Measurements from ENCODE around the gene TRPV2. TPM values are rescaled to one million over a fixed set of nuclear protein-coding genes. Genes with fewer than 3 reads are reported as not detected.

TRPV2 gene
- total and polyA plus RNA-seq, 7 experiments from 2014 or later: 66.8 to 141 (median 80.0) TPM

GRCh38 chr17:16429083-16429482, 13.7 kb downstream of the TRPV2 start:
- Mint-ChIP-seq H3K27ac (peak overlapping the region in 3 of 9 donors; percentile 18 to 39 (median 20)), H3K9me3 (no peaks in the 10 kb centered on the region), H3K4me3 (no peak overlapping the region), H3K4me1 (peaks cover 0 to 8% (median 0%) of the 10 kb centered on the region in 7 donors), H3K36me3 (peaks cover 0 to 22% (median 8%) of the 10 kb centered on the region in 5 donors), H3K27me3 (no peaks in the 10 kb centered on the region)
- H3K4me1 ChIP-seq (ENCODE audit: control insufficient read depth in 2 of 2, insufficient read depth in 2 of 2, low read length in 2 of 2): no peaks in the 10 kb centered on the region
- ChIA-PET POLR2A (interaction anchor here (0.8 kb wide), 2 partner anchors 9 to 1301 kb away, joined by 3 read pairs; no protein-coding TSS in a partner anchor), CTCF (no interaction called here)
- ATAC-seq (no peak), DNase-seq (no peak)
- H3K36me3 ChIP-seq (ENCODE audit: control insufficient read depth in 2 of 3, insufficient read depth in 3 of 3, low read length in 3 of 3): peaks cover 9 to 67% (median 24%) of the 10 kb centered on the region in 3 experiments
- no peak overlapping the region for H3K4me3 ChIP-seq (ENCODE audit: low read length)
- intact Hi-C loops (cut with micrococcal nuclease): no loop called here
- no peaks in the 10 kb centered on the region for H3K27me3 ChIP-seq (ENCODE audit: control insufficient read depth in 2 of 2, insufficient read depth in 2 of 2, low read length in 2 of 2)
- no peaks in the 10 kb centered on the region for H3K9me3 ChIP-seq (ENCODE audit: control insufficient read depth in 2 of 3, low read length in 3 of 3)
- no peak overlapping the region for H3K27ac ChIP-seq (ENCODE audit: low read depth, low read length)

- H3K9me3 Mint-ChIP-seq: no peaks in the 10 kb centered on the region
- H3K27me3 ChIP-seq (ENCODE audit: control insufficient read depth in 2 of 2, insufficient read depth in 2 of 2, low read length in 2 of 2): no peaks in the 10 kb centered on the region
- CTCF ChIA-PET: no interaction called here
- intact Hi-C loops (cut with micrococcal nuclease): loop anchor here in 1 of 2 donors (10.0 kb wide), 1 partner anchor 854 kb away; the partner anchor contains the start of gene COPS3
- DNase-seq: no peak
- H3K27ac ChIP-seq (ENCODE audit: low read depth, low read length): no peak overlapping the region
- peaks cover 0 to 22% (median 8%) of the 10 kb centered on the region in 5 donors for H3K36me3 Mint-ChIP-seq
- no peaks in the 10 kb centered on the region for H3K4me1 ChIP-seq (ENCODE audit: control insufficient read depth in 2 of 2, insufficient read depth in 2 of 2, low read length in 2 of 2)
- no peak overlapping the region for H3K4me3 ChIP-seq (ENCODE audit: low read length)
- no peaks in the 10 kb centered on the region for H3K27me3 Mint-ChIP-seq
- H3K4me1 Mint-ChIP-seq: peaks cover 0 to 9% (median 4%) of the 10 kb centered on the region in 7 donors
- POLR2A ChIA-PET: no interaction called here
- peaks cover 9 to 62% (median 20%) of the 10 kb centered on the region in 3 experiments for H3K36me3 ChIP-seq (ENCODE audit: control insufficient read depth in 2 of 3, insufficient read depth in 3 of 3, low read length in 3 of 3)
- H3K4me3 Mint-ChIP-seq: no peak overlapping the region
- ATAC-seq: no peak
- no peaks in the 10 kb centered on the region for H3K9me3 ChIP-seq (ENCODE audit: control insufficient read depth in 2 of 3, low read length in 3 of 3)
- peak overlapping the region in 3 of 9 donors; percentile 29 to 61 (median 38) for H3K27ac Mint-ChIP-seq
Observed at GRCh38 chr17:16430650-16431049, 15.3 kb downstream of the TRPV2 start.

GRCh38 chr17:16432017-16432416, 16.6 kb downstream of the TRPV2 start:
- Histone ChIP-seq H3K4me1 (ENCODE audit: control insufficient read depth in 2 of 2, insufficient read depth in 2 of 2, low read length in 2 of 2) (no peaks in the 10 kb centered on the region), H3K27ac (ENCODE audit: low read depth, low read length) (no peak overlapping the region), H3K27me3 (ENCODE audit: control insufficient read depth in 2 of 2, insufficient read depth in 2 of 2, low read length in 2 of 2) (no peaks in the 10 kb centered on the region), H3K4me3 (ENCODE audit: low read length) (no peak overlapping the region), H3K36me3 (ENCODE audit: control insufficient read depth in 2 of 3, insufficient read depth in 3 of 3, low read length in 3 of 3) (peaks cover 0 to 50% (median 12%) of the 10 kb centered on the region in 3 experiments), H3K9me3 (ENCODE audit: control insufficient read depth in 2 of 3, low read length in 3 of 3) (no peaks in the 10 kb centered on the region)
- Mint-ChIP-seq H3K4me3 (no peak overlapping the region), H3K27me3 (no peaks in the 10 kb centered on the region), H3K36me3 (peaks cover 0 to 14% (median 4%) of the 10 kb centered on the region in 5 donors), H3K27ac (no peak overlapping the region), H3K9me3 (no peaks in the 10 kb centered on the region), H3K4me1 (peaks cover 0 to 11% (median 6%) of the 10 kb centered on the region in 7 donors)
- ATAC-seq: no peak
- DNase-seq: no peak
- CTCF ChIA-PET: interaction anchor here (1.8 kb wide), 1 partner anchor 21 kb away, joined by 4 read pairs; no protein-coding TSS in a partner anchor
- POLR2A ChIA-PET: no interaction called here
- intact Hi-C loops (cut with micrococcal nuclease): loop anchor here in 1 of 2 donors (10.0 kb wide), 1 partner anchor 853 kb away; the partner anchor contains the start of gene COPS3

- H3K27ac ChIP-seq (ENCODE audit: low read depth, low read length): no peak overlapping the region
- H3K4me3 Mint-ChIP-seq: no peak overlapping the region
- ChIA-PET CTCF (interaction anchor here (1.0 kb wide), 1 partner anchor 70 kb away, joined by 3 read pairs; no protein-coding TSS in a partner anchor), POLR2A (interaction anchor here (0.6 kb wide), 1 partner anchor 17 kb away, joined by 3 read pairs; no protein-coding TSS in a partner anchor)
- no peaks in the 10 kb centered on the region for H3K9me3 ChIP-seq (ENCODE audit: control insufficient read depth in 2 of 3, low read length in 3 of 3)
- H3K36me3 Mint-ChIP-seq: peaks cover 0 to 14% (median 4%) of the 10 kb centered on the region in 5 donors
- H3K27me3 Mint-ChIP-seq: no peaks in the 10 kb centered on the region
- intact Hi-C loops (cut with micrococcal nuclease): loop anchor here in 1 of 2 donors (10.0 kb wide), 1 partner anchor 851 kb away; the partner anchor contains the start of gene COPS3
- no peak for DNase-seq
- ATAC-seq: no peak
- H3K27me3 ChIP-seq (ENCODE audit: control insufficient read depth in 2 of 2, insufficient read depth in 2 of 2, low read length in 2 of 2): no peaks in the 10 kb centered on the region
- no peak overlapping the region for H3K27ac Mint-ChIP-seq
- peaks cover 6 to 17% (median 9%) of the 10 kb centered on the region in 7 donors for H3K4me1 Mint-ChIP-seq
- H3K4me3 ChIP-seq (ENCODE audit: low read length): no peak overlapping the region
- H3K4me1 ChIP-seq (ENCODE audit: control insufficient read depth in 2 of 2, insufficient read depth in 2 of 2, low read length in 2 of 2): peaks cover 5% of the 10 kb centered on the region in 2 donors
- peaks cover 0 to 39% (median 0%) of the 10 kb centered on the region in 3 experiments for H3K36me3 ChIP-seq (ENCODE audit: control insufficient read depth in 2 of 3, insufficient read depth in 3 of 3, low read length in 3 of 3)
- H3K9me3 Mint-ChIP-seq: no peaks in the 10 kb centered on the region
Observed at GRCh38 chr17:16433514-16433913, 18.1 kb downstream of the TRPV2 start.

GRCh38 chr17:16434662-16435061, 19.3 kb downstream of the TRPV2 start:
- POLR2A ChIA-PET: no interaction called here
- intact Hi-C loops (cut with micrococcal nuclease): loop anchor here in 1 of 2 donors (5.0 to 10.0 kb wide), 3 partner anchors 58 to 850 kb away; partner anchors contain the start of genes COPS3 and LRRC75A
- peak overlapping the region in 5 of 9 donors; percentile 29 to 93 (median 64) for H3K27ac Mint-ChIP-seq

GRCh38 chr17:16435925-16436886, 20.8 kb downstream of the TRPV2 start:
- H3K9me3 Mint-ChIP-seq: no peaks in the 10 kb centered on the region
- no peak for ATAC-seq
- H3K4me1 Mint-ChIP-seq: peaks cover 16 to 38% (median 29%) of the 10 kb centered on the region in 7 donors
- no peaks in the 10 kb centered on the region for H3K27me3 ChIP-seq (ENCODE audit: control insufficient read depth in 2 of 2, insufficient read depth in 2 of 2, low read length in 2 of 2)
- no peaks in the 10 kb centered on the region for H3K9me3 ChIP-seq (ENCODE audit: control insufficient read depth in 2 of 3, low read length in 3 of 3)
- H3K36me3 ChIP-seq (ENCODE audit: control insufficient read depth in 2 of 3, insufficient read depth in 3 of 3, low read length in 3 of 3): peaks cover 0 to 40% (median 5%) of the 10 kb centered on the region in 3 experiments
- CTCF ChIA-PET: interaction anchor here (0.7 kb wide), 1 partner anchor 17 kb away, joined by 3 read pairs; no protein-coding TSS in a partner anchor
- peaks cover 0 to 22% (median 4%) of the 10 kb centered on the region in 5 donors for H3K36me3 Mint-ChIP-seq
- POLR2A ChIA-PET: interaction anchor here (1.6 kb wide), 1 partner anchor 21 kb away, joined by 5 read pairs; the partner anchor contains the start of gene TRPV2
- no peak overlapping the region for H3K4me3 ChIP-seq (ENCODE audit: low read length)
- H3K27ac Mint-ChIP-seq: peak overlapping the region; percentile 19 to 93 (median 64)
- DNase-seq: no peak
- H3K27me3 Mint-ChIP-seq: no peaks in the 10 kb centered on the region
- intact Hi-C loops (cut with micrococcal nuclease): loop anchor here in 1 of 2 donors (5.0 to 10.0 kb wide), 3 partner anchors 56 to 849 kb away; partner anchors contain the start of genes COPS3 and LRRC75A
- no peak overlapping the region for H3K27ac ChIP-seq (ENCODE audit: low read depth, low read length)
- H3K4me3 Mint-ChIP-seq: no peak overlapping the region
- peaks cover 21 to 24% of the 10 kb centered on the region in 2 donors for H3K4me1 ChIP-seq (ENCODE audit: control insufficient read depth in 2 of 2, insufficient read depth in 2 of 2, low read length in 2 of 2)

More at GRCh38 chr17:16434662-16435061, 19.3 kb downstream of the TRPV2 start:
- H3K9me3 Mint-ChIP-seq: no peaks in the 10 kb centered on the region
- Histone ChIP-seq H3K9me3 (ENCODE audit: control insufficient read depth in 2 of 3, low read length in 3 of 3) (no peaks in the 10 kb centered on the region), H3K4me3 (ENCODE audit: low read length) (no peak overlapping the region), H3K4me1 (ENCODE audit: control insufficient read depth in 2 of 2, insufficient read depth in 2 of 2, low read length in 2 of 2) (peaks cover 6 to 9% of the 10 kb centered on the region in 2 donors), H3K36me3 (ENCODE audit: control insufficient read depth in 2 of 3, insufficient read depth in 3 of 3, low read length in 3 of 3) (peaks cover 0 to 30% (median 0%) of the 10 kb centered on the region in 3 experiments), H3K27ac (ENCODE audit: low read depth, low read length) (no peak overlapping the region), H3K27me3 (ENCODE audit: control insufficient read depth in 2 of 2, insufficient read depth in 2 of 2, low read length in 2 of 2) (no peaks in the 10 kb centered on the region)
- CTCF ChIA-PET: no interaction called here
- no peaks in the 10 kb centered on the region for H3K27me3 Mint-ChIP-seq
- peaks cover 9 to 24% (median 15%) of the 10 kb centered on the region in 7 donors for H3K4me1 Mint-ChIP-seq
- H3K4me3 Mint-ChIP-seq: no peak overlapping the region
- DNase-seq (no peak), ATAC-seq (no peak)
- peaks cover 0 to 12% (median 4%) of the 10 kb centered on the region in 5 donors for H3K36me3 Mint-ChIP-seq

Measured in naive thymus-derived CD4-positive, alpha-beta T cell (primary cell).